MCF 10A (cell line): ENCODE measurements around the gene SLC24A3. TPM values are rescaled to one million over a fixed set of nuclear protein-coding genes. Genes with fewer than 3 reads are reported as not detected.
A peak's percentile ranks its signal among the peaks of the same experiment; 100 is the strongest.

Experiments
- BruUV-seq: library from RNA; stranded (reverse); fragments of 400-500 nt; replicated peaks from 2 replicates; lab custom pipeline; 2021; lab: Mats Ljungman, UMichigan
- CTCF ChIA-PET: fragments of 300-600 bp; sonication (Branson Sonifier 250); formaldehyde crosslinking; extraction: SDS; loops from one replicate; lab custom pipeline; 2021; ENCODE audit warnings: antibody characterized with exemption, inconsistent platforms; lab: Yijun Ruan, JAX
- POLR2A ChIA-PET: fragments of 300-600, 350-650 bp; sonication (Branson Sonifier 250); formaldehyde crosslinking; extraction: SDS; loops from one replicate; lab custom pipeline; 2020; ENCODE audit warnings: antibody characterized with exemption, inconsistent platforms; lab: Yijun Ruan, JAX
- DNase-seq: peaks from one replicate; pipeline ENCODE4 v3.0.0-alpha.2; 2018; ENCODE audit not compliant: unreplicated experiment
- H3K27ac Mint-ChIP-seq: one replicate; pipeline ENCODE4 v1.8.0; 2022; ENCODE audit warnings: mild to moderate bottlenecking, low read depth, mixed read lengths; ENCODE audit not compliant: unreplicated experiment
- H3K27me3 Mint-ChIP-seq: one replicate; pipeline ENCODE4 v1.8.0; 2022; ENCODE audit warnings: mixed read lengths; ENCODE audit not compliant: insufficient read depth, unreplicated experiment
- H3K36me3 Mint-ChIP-seq: one replicate; pipeline ENCODE4 v1.8.0; 2022; ENCODE audit warnings: mild to moderate bottlenecking, moderate library complexity, mixed read lengths; ENCODE audit not compliant: insufficient read depth, unreplicated experiment
- H3K4me1 Mint-ChIP-seq: one replicate; pipeline ENCODE4 v1.8.0; 2022; ENCODE audit warnings: mixed read lengths; ENCODE audit not compliant: insufficient read depth, unreplicated experiment
- H3K4me3 Mint-ChIP-seq: one replicate; pipeline ENCODE4 v1.8.0; 2022; ENCODE audit warnings: mild to moderate bottlenecking, moderate library complexity, mixed read lengths; ENCODE audit not compliant: unreplicated experiment
- H3K9me3 Mint-ChIP-seq: one replicate; pipeline ENCODE4 v1.8.0; 2022; ENCODE audit warnings: mixed read lengths; ENCODE audit not compliant: unreplicated experiment
- intact Hi-C: fragments of 100-400 bp; cut with micrococcal nuclease; formaldehyde crosslinking; loops from 2 replicates; pipeline ENCODE4 v1.14.1; 2022
- total RNA-seq: library from RNA; stranded (reverse); gene quantifications from 2 replicates; pipeline ENCODE4 v1.2.3, GENCODE V29; 2022
- TF ChIP-seq, protein P1 (sequence below): fragments of 200-600 bp; IDR thresholded peaks from one replicate; pipeline ENCODE4 v1.8.0; 2022; ENCODE audit warnings: antibody characterized with exemption, mild to moderate bottlenecking; ENCODE audit not compliant: unreplicated experiment

The SLC24A3 gene
- total RNA-seq, 1 experiment from 2014 or later: not detected

DNA sequence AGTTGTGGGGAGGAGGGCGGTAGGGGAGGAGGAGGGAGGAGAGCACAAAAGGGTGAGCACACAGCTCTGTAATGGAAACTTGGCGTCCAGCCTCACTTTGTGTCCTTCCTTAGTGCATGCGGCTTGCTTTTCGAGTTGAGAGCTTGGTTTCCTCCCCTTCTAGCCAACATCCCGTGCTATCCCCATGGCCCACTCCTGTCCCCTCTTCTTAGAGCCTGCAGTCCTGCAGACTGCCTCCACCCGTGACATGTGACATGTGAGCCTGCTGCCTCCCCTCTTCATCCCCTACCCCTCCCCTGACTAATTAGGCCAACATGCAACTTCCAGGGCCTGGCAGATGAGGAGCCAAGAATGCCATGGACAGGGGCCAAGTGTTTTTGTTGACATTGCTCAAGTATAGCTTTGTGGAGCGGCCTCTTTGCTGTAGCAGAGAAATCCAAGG lies 63.2 kb downstream of the SLC24A3 start:
- POLR2A ChIA-PET: no interaction called here
- no peak overlapping the region for H3K4me3 Mint-ChIP-seq
- H3K4me1 Mint-ChIP-seq: peaks cover 7% of the 10 kb centered on the region
- no TSS peak for BruUV-seq
- no peaks in the 10 kb centered on the region for H3K27me3 Mint-ChIP-seq
- CTCF ChIA-PET: interaction anchor here (0.6 kb wide), 1 partner anchor 60 kb away, joined by 3 read pairs; no protein-coding TSS in a partner anchor
- TF ChIP-seq, protein P1, sequence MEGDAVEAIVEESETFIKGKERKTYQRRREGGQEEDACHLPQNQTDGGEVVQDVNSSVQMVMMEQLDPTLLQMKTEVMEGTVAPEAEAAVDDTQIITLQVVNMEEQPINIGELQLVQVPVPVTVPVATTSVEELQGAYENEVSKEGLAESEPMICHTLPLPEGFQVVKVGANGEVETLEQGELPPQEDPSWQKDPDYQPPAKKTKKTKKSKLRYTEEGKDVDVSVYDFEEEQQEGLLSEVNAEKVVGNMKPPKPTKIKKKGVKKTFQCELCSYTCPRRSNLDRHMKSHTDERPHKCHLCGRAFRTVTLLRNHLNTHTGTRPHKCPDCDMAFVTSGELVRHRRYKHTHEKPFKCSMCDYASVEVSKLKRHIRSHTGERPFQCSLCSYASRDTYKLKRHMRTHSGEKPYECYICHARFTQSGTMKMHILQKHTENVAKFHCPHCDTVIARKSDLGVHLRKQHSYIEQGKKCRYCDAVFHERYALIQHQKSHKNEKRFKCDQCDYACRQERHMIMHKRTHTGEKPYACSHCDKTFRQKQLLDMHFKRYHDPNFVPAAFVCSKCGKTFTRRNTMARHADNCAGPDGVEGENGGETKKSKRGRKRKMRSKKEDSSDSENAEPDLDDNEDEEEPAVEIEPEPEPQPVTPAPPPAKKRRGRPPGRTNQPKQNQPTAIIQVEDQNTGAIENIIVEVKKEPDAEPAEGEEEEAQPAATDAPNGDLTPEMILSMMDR: no peak
- intact Hi-C loops: no loop called here
- peaks cover 7% of the 10 kb centered on the region for H3K9me3 Mint-ChIP-seq
- peak overlapping the region; percentile 51 for H3K27ac Mint-ChIP-seq
- no peaks in the 10 kb centered on the region for H3K36me3 Mint-ChIP-seq
- DNase-seq: peak; percentile 70

DNA sequence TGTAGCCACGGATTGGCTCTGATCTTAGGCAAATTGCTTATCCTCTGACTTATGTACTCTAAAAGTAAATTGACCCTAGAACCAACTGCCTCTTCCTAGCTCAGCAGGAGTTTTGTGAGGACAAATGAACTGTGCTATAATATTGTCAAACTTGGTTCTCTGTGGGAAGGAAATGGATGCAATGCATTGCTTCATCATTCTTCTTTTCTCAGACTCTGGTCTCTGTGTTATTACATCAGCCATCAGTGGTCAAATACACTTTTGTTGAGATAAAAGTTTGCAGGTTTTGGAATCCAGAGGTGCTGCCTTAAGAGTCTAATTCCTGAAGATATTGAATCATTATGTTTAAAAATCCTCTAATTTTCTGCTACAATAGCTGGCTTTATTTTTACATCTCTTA lies 64.9 kb downstream of the SLC24A3 start:
- Mint-ChIP-seq H3K27me3 (no peaks in the 10 kb centered on the region), H3K4me1 (peaks cover 7% of the 10 kb centered on the region), H3K36me3 (no peaks in the 10 kb centered on the region), H3K4me3 (no peak overlapping the region), H3K27ac (no peak overlapping the region), H3K9me3 (peaks cover 7% of the 10 kb centered on the region)
- ChIA-PET POLR2A (no interaction called here), CTCF (interaction anchor here (0.6 to 0.9 kb wide), 3 partner anchors 71 to 355 kb away, joined by 4 read pairs; no protein-coding TSS in a partner anchor)
- TF ChIP-seq, protein P1: no peak
- no TSS peak for BruUV-seq
- intact Hi-C loops: no loop called here
- DNase-seq: no peak

DNA sequence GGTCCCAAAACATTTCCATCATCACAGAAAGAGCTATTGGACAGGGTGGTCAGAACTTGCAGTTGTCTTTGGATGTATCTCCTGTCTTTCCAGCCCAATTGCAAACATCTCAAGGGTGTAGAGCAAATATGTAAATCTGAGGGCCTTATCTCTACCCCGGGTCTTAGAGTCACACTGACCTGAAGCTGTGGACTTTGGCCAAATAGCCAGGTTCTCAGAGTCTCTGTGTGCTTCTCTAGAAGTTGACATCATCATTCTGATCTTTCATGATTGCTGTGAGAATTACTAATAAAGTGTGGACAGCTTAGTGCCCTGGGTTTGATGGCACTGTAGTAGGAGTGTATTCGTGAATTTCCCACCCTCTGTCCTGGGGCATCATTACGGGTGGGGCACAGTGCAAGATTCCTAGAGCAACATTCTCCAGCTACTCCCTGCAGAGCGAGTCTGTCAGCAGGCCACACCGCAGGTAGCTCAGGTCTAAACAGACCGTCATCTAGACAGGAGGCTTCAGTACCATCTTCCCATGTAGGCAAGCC lies 71.1 kb downstream of the SLC24A3 start:
- Mint-ChIP-seq H3K4me3 (no peak overlapping the region), H3K36me3 (no peaks in the 10 kb centered on the region), H3K9me3 (peaks cover 14% of the 10 kb centered on the region), H3K27me3 (no peaks in the 10 kb centered on the region), H3K27ac (no peak overlapping the region), H3K4me1 (no peaks in the 10 kb centered on the region)
- DNase-seq: no peak
- ChIA-PET POLR2A (no interaction called here), CTCF (no interaction called here)
- BruUV-seq: no TSS peak
- TF ChIP-seq, protein P1: no peak
- intact Hi-C loops: no loop called here

DNA sequence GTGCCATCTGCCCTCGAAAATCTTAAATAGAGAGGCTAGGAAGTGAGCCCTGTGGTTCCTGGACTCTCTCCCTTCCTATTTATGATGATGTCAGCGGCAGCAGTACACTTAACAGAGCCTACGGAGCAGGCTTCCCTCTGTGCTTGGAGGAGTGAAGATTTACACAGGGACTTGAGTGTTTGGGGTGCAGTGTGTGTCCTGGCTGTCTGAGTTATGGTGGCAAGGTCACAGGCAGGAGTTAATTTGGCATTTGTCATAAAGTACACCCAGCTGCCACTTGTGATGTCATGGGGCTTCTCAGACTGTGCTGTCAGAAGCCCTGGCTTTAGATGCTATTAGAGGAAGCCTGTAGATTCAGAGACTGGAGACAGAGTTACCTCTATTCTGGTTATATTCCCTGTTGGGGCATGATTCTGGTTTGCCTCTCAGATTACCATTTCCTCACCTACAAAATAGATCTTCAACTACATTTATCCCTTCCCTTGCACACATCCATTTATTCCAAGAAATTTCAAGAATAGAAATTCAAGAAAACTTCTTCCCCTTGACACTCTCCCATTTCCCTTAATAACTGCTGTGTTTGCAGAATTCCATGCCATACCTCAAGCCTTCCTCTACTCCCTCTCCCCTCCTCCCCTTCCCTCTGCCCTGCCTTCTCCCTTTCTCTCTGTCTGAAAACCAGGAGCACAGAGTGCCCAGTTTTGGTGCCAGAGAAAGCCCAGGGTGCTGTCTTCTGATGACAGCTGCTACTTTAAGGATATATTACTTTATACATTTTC lies 72.1 kb downstream of the SLC24A3 start:
- Mint-ChIP-seq H3K36me3 (no peaks in the 10 kb centered on the region), H3K27me3 (no peaks in the 10 kb centered on the region), H3K4me1 (no peaks in the 10 kb centered on the region), H3K9me3 (peaks cover 9% of the 10 kb centered on the region), H3K4me3 (no peak overlapping the region), H3K27ac (no peak overlapping the region)
- no TSS peak for BruUV-seq
- POLR2A ChIA-PET: interaction anchor here (0.7 kb wide), 1 partner anchor 10 kb away, joined by 4 read pairs; no protein-coding TSS in a partner anchor
- CTCF ChIA-PET: no interaction called here
- TF ChIP-seq, protein P1: no peak
- no peak for DNase-seq
- intact Hi-C loops: no loop called here
